ENCODE data around the gene SLC1A3. TPM values are rescaled to one million over a fixed set of nuclear protein-coding genes. Genes with fewer than 3 reads are reported as not detected.

The SLC1A3 gene
- total RNA-seq, 3 donors from 2014 or later (not counting 1 experiment from before 2014, with no cell fraction given) = 1.1 TPM; not detected in 2

- DNase-seq (no peak), ATAC-seq (no peak)
- TF ChIP-seq CTCF (IDR thresholded peaks at IDR 0.05) = no peak
- Mint-ChIP-seq H3K4me1 (no peaks in the 10 kb centered on the region), H3K9me3 (no peaks in the 10 kb centered on the region), H3K4me3 (no peak overlapping the region), H3K27ac (no peak overlapping the region), H3K36me3 (no peaks in the 10 kb centered on the region), H3K27me3 (ENCODE audit: low read depth in 2 of 2) (peaks cover 0 to 2% of the 10 kb centered on the region in 2 donors)
- intact Hi-C loops (cut with micrococcal nuclease) = no loop called here
- Histone ChIP-seq H3K9me3 (ENCODE audit: control insufficient read depth, insufficient read depth, low read length) (no peaks in the 10 kb centered on the region), H3K27me3 (ENCODE audit: control insufficient read depth, insufficient read depth, low read length) (no peaks in the 10 kb centered on the region), H3K4me3 (ENCODE audit: low read length) (no peak overlapping the region), H3K27ac (ENCODE audit: low read length) (no peak overlapping the region), H3K4me1 (ENCODE audit: control insufficient read depth, insufficient read depth, low read length) (no peaks in the 10 kb centered on the region), H3K36me3 (ENCODE audit: control insufficient read depth, insufficient read depth, low read length) (no peaks in the 10 kb centered on the region)
- WGBS (ENCODE audit: insufficient coverage) = 90% methylated on average over 8 of the region's 8 CpGs
Measured at GRCh38 chr5:36661456-36662220, 55.2 kb downstream of the SLC1A3 start.

DNA sequence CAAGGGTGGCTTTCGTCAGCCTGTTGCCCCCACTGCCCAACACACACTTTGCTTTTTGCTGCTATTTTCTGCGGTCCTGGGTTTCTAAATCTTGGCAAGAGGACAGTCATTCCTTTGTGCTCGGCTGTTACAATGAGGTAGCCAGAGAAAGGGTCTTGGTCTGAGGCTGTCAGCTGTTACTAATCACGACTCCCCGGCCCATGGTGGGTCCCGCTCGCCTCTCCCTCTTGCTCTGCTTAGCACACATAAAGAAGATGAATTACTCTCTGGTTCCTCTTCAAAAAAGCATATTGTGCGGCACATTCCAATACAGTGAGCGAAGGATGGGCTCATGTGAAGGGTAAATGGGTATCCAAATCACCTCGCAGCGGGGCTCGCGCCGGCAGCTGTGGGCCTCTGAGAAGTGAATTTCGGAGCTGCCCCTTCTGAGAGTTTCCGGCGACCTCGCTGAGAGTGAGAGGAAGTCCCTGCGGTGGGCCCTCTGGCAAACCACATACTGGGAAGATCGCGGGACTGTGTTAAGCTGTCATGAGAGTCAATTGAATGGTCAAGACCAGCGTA is 56.0 kb downstream of the SLC1A3 start:
- Histone ChIP-seq H3K4me3 (ENCODE audit: low read length) (no peak overlapping the region), H3K27me3 (ENCODE audit: control insufficient read depth, insufficient read depth, low read length) (no peaks in the 10 kb centered on the region), H3K4me1 (ENCODE audit: control insufficient read depth, insufficient read depth, low read length) (no peaks in the 10 kb centered on the region), H3K9me3 (ENCODE audit: control insufficient read depth, insufficient read depth, low read length) (no peaks in the 10 kb centered on the region), H3K27ac (ENCODE audit: low read length) (no peak overlapping the region), H3K36me3 (ENCODE audit: control insufficient read depth, insufficient read depth, low read length) (no peaks in the 10 kb centered on the region)
- WGBS (ENCODE audit: insufficient coverage) = 71% methylated on average over 21 of the region's 22 CpGs
- H3K27me3 Mint-ChIP-seq (ENCODE audit: low read depth in 2 of 2) = peaks cover 0 to 2% of the 10 kb centered on the region in 2 donors
- H3K27ac Mint-ChIP-seq = no peak overlapping the region
- H3K9me3 Mint-ChIP-seq = no peaks in the 10 kb centered on the region
- ATAC-seq (no peak), DNase-seq (no peak)
- no peak for TF ChIP-seq CTCF (IDR thresholded peaks at IDR 0.05)
- H3K36me3 Mint-ChIP-seq = no peaks in the 10 kb centered on the region
- no peaks in the 10 kb centered on the region for H3K4me1 Mint-ChIP-seq
- intact Hi-C loops (cut with micrococcal nuclease) = no loop called here
- no peak overlapping the region for H3K4me3 Mint-ChIP-seq

- ATAC-seq = no peak
- no peaks in the 10 kb centered on the region for H3K4me1 Mint-ChIP-seq
- H3K36me3 ChIP-seq (ENCODE audit: control insufficient read depth, insufficient read depth, low read length) = no peaks in the 10 kb centered on the region
- no peak for TF ChIP-seq CTCF (IDR thresholded peaks at IDR 0.05)
- H3K4me3 Mint-ChIP-seq = no peak overlapping the region
- no peaks in the 10 kb centered on the region for H3K9me3 Mint-ChIP-seq
- intact Hi-C loops (cut with micrococcal nuclease) = no loop called here
- H3K27me3 ChIP-seq (ENCODE audit: control insufficient read depth, insufficient read depth, low read length) = no peaks in the 10 kb centered on the region
- no peaks in the 10 kb centered on the region for H3K9me3 ChIP-seq (ENCODE audit: control insufficient read depth, insufficient read depth, low read length)
- H3K4me1 ChIP-seq (ENCODE audit: control insufficient read depth, insufficient read depth, low read length) = no peaks in the 10 kb centered on the region
- peaks cover 2 to 15% of the 10 kb centered on the region in 2 donors for H3K27me3 Mint-ChIP-seq (ENCODE audit: low read depth in 2 of 2)
- no peaks in the 10 kb centered on the region for H3K36me3 Mint-ChIP-seq
- no peak overlapping the region for H3K27ac Mint-ChIP-seq
- no peak overlapping the region for H3K27ac ChIP-seq (ENCODE audit: low read length)
- H3K4me3 ChIP-seq (ENCODE audit: low read length) = no peak overlapping the region
- WGBS (ENCODE audit: insufficient coverage) = 92% methylated on average over 3 of the region's 3 CpGs
- DNase-seq = no peak
Measured at GRCh38 chr5:36664766-36665165, 58.4 kb downstream of the SLC1A3 start.

Measured in natural killer cell (primary cell).